ENCODE results near the gene STK17A.

STK17A gene

GRCh38 chr7:43602256-43602655 lies 19.3 kb downstream of the STK17A start:
- Histone ChIP-seq H3K4me1 (ENCODE audit: control insufficient read depth, insufficient read depth, low read length) (peaks cover 6% of the 10 kb centered on the region), H3K9me3 (ENCODE audit: control insufficient read depth, low read length) (no peaks in the 10 kb centered on the region), H3K36me3 (ENCODE audit: control insufficient read depth, insufficient read depth, low read length, severe bottlenecking) (peaks cover 42% of the 10 kb centered on the region), H3K27me3 (replicated peaks; ENCODE audit: control insufficient read depth, insufficient read depth, low read length) (no peaks in the 10 kb centered on the region), H3K4me3 (ENCODE audit: low read length) (no peak overlapping the region), H3K9ac (ENCODE audit: low read length) (no peak overlapping the region)
- no peak for DNase-seq (ENCODE audit: low read depth)

DNA sequence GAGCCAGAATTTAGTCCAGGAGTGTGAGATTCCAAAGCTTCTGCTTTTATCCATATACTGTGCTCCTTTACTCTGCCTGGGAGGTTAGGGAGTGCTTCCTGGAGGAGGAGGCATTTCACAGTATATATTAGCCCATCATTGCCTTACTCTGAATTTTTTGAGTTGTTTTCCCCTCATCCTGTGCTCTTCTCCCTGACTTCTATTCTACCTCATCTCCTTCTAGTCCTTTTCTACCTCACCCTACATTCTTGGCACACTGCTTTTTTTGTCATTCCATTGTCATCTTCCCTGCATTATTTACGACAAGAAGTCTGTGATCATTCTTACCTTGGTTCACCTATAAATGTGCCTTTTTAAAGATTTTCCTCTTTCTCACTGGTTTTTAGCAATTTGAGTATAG lies 21.3 kb downstream of the STK17A start:
- no peak for DNase-seq (ENCODE audit: low read depth)
- peaks cover 6% of the 10 kb centered on the region for H3K4me1 ChIP-seq (ENCODE audit: control insufficient read depth, insufficient read depth, low read length)
- H3K4me3 ChIP-seq (ENCODE audit: low read length), result no peak overlapping the region
- H3K9me3 ChIP-seq (ENCODE audit: control insufficient read depth, low read length), result no peaks in the 10 kb centered on the region
- H3K27me3 ChIP-seq (replicated peaks; ENCODE audit: control insufficient read depth, insufficient read depth, low read length), result no peaks in the 10 kb centered on the region
- H3K9ac ChIP-seq (ENCODE audit: low read length), result no peak overlapping the region
- H3K36me3 ChIP-seq (ENCODE audit: control insufficient read depth, insufficient read depth, low read length, severe bottlenecking), result peaks cover 32% of the 10 kb centered on the region

DNA sequence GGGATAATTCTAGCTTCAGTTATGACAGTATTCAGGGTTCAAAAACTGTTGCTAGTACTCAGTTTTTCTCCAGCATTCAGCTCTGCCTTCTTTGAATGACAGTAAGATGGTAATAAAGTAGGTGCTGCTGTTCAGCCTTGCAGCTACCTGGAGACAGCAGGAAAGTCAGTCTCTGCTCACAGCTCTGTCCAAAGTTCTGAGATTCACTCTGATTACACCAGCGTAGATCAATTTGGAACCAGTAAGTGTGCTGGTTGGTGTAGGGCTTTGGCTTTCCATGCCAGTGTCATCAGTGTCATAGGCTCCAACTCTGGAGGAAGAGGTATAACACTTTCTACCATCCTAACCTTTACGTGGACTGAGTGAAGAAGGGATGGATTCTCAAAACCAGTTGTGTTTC lies 26.2 kb downstream of the STK17A start:
- Histone ChIP-seq H3K4me3 (ENCODE audit: low read length) (no peak overlapping the region), H3K36me3 (ENCODE audit: control insufficient read depth, insufficient read depth, low read length, severe bottlenecking) (peaks cover 26% of the 10 kb centered on the region), H3K9me3 (ENCODE audit: control insufficient read depth, low read length) (no peaks in the 10 kb centered on the region), H3K27me3 (replicated peaks; ENCODE audit: control insufficient read depth, insufficient read depth, low read length) (no peaks in the 10 kb centered on the region), H3K4me1 (ENCODE audit: control insufficient read depth, insufficient read depth, low read length) (peaks cover 24% of the 10 kb centered on the region), H3K9ac (ENCODE audit: low read length) (no peak overlapping the region)
- DNase-seq (ENCODE audit: low read depth), result no peak

DNA sequence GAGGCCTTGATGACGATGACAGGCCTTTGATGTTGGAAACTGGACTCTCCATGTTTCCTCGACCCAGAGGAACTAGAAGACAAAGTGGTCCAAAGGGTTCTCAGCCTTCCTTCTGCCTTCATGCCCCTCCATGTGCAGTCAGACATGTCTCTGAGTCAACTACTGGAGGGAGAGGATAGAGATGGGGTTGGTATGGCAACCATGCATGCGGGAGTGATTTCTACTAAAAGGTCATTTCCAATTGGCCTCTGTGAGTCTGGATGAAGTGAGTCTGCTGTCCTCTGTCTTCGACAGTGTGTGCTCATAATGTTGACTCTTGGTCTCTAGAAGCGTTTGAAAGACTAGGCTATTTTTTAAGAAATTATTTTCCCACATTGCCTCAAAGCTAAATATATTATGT lies 29.2 kb downstream of the STK17A start:
- H3K9ac ChIP-seq (ENCODE audit: low read length), result peak overlapping the region; percentile 43
- H3K4me3 ChIP-seq (ENCODE audit: low read length), result peak overlapping the region; percentile 52
- no peaks in the 10 kb centered on the region for H3K9me3 ChIP-seq (ENCODE audit: control insufficient read depth, low read length)
- H3K27me3 ChIP-seq (replicated peaks; ENCODE audit: control insufficient read depth, insufficient read depth, low read length), result no peaks in the 10 kb centered on the region
- peaks cover 24% of the 10 kb centered on the region for H3K4me1 ChIP-seq (ENCODE audit: control insufficient read depth, insufficient read depth, low read length)
- DNase-seq (ENCODE audit: low read depth), result no peak
- H3K36me3 ChIP-seq (ENCODE audit: control insufficient read depth, insufficient read depth, low read length, severe bottlenecking), result peaks cover 35% of the 10 kb centered on the region

- peak; percentile 64 for DNase-seq (ENCODE audit: low read depth)
- H3K9ac ChIP-seq (ENCODE audit: low read length), result peak overlapping the region; percentile 43
- no peaks in the 10 kb centered on the region for H3K27me3 ChIP-seq (replicated peaks; ENCODE audit: control insufficient read depth, insufficient read depth, low read length)
- peaks cover 24% of the 10 kb centered on the region for H3K4me1 ChIP-seq (ENCODE audit: control insufficient read depth, insufficient read depth, low read length)
- H3K9me3 ChIP-seq (ENCODE audit: control insufficient read depth, low read length), result no peaks in the 10 kb centered on the region
- H3K4me3 ChIP-seq (ENCODE audit: low read length), result peak overlapping the region; percentile 52
- peaks cover 42% of the 10 kb centered on the region for H3K36me3 ChIP-seq (ENCODE audit: control insufficient read depth, insufficient read depth, low read length, severe bottlenecking)
Measured at GRCh38 chr7:43612599-43613589, 30.0 kb downstream of the STK17A start.

DNA sequence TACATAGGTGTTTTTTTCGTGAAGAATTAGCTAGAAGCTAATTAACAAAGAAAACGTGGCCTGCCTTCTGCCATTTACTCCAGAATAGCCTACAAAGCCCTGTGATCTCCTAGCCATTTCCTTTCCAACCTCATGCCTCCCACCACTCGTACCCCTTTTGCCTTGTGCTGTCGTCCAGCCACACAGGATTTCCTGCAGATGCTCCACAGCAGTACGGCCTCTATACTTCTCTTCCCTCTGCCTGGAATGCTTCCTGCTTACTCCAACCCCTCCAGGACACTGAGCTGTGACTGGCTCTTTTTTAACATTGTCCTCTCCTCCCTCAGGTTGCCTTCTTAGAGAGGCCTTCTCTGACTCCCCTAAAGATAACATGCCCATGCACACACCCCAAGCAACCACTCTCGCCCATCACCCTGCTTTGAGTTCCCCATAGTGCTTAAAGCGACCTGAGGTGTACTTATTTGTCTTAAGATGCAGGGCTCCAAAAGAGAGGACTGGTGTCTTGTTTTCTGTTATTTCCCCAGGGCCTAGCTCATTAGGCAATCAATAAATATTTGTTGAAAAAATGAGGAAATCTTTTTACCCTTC lies 32.7 kb downstream of the STK17A start:
- DNase-seq (ENCODE audit: low read depth), result no peak
- no peaks in the 10 kb centered on the region for H3K27me3 ChIP-seq (replicated peaks; ENCODE audit: control insufficient read depth, insufficient read depth, low read length)
- H3K4me3 ChIP-seq (ENCODE audit: low read length), result no peak overlapping the region
- H3K9ac ChIP-seq (ENCODE audit: low read length), result no peak overlapping the region
- H3K9me3 ChIP-seq (ENCODE audit: control insufficient read depth, low read length), result no peaks in the 10 kb centered on the region
- H3K4me1 ChIP-seq (ENCODE audit: control insufficient read depth, insufficient read depth, low read length), result peaks cover 38% of the 10 kb centered on the region
- peaks cover 34% of the 10 kb centered on the region for H3K36me3 ChIP-seq (ENCODE audit: control insufficient read depth, insufficient read depth, low read length, severe bottlenecking)

DNA sequence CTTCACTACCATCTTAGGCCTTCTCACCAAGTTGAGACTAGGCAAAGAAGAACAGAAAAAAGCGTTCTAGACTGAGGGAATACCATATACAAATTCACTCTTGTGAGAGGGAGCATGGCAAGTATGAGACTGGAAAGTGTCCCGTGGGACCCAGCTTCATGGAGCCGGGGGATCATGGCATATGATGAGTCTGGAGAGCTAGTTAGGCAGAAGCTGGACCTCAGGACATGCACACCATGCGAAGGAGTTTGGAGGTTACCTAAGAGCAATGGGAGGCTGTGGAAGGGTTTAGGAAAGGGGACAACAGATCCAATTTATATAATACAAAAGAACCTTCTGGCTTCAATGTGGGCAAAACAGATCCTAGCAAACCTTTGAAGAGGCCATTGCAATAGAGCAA lies 34.1 kb downstream of the STK17A start:
- no peak overlapping the region for H3K9ac ChIP-seq (ENCODE audit: low read length)

DNA sequence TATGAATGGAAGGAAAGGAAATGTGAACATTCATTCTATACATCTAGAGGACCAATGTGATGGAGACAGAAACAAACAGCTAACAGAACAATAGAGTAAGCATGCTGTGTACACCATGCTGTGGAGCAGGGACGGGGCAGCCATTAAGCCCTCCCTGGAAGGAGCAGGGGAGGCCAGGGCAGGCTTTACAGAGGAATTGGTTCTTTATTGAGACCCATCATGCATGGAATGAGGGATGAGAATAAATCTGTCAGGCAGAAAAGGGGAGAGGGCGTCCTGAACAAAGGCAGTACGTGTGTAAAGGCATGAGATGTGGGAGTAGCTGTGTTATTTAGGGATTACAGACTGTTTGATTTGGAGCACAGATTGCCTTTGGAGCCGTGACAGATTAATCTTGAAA lies 35.2 kb downstream of the STK17A start:
- Histone ChIP-seq H3K4me1 (ENCODE audit: control insufficient read depth, insufficient read depth, low read length) (peaks cover 23% of the 10 kb centered on the region), H3K36me3 (ENCODE audit: control insufficient read depth, insufficient read depth, low read length, severe bottlenecking) (peaks cover 37% of the 10 kb centered on the region)
- DNase-seq (ENCODE audit: low read depth), result no peak

More for the DNA sequence above, 34.1 kb downstream of the STK17A start:
- DNase-seq (ENCODE audit: low read depth), result no peak
- H3K4me3 ChIP-seq (ENCODE audit: low read length), result no peak overlapping the region
- H3K36me3 ChIP-seq (ENCODE audit: control insufficient read depth, insufficient read depth, low read length, severe bottlenecking), result peaks cover 32% of the 10 kb centered on the region
- H3K9me3 ChIP-seq (ENCODE audit: control insufficient read depth, low read length), result no peaks in the 10 kb centered on the region
- peaks cover 33% of the 10 kb centered on the region for H3K4me1 ChIP-seq (ENCODE audit: control insufficient read depth, insufficient read depth, low read length)
- no peaks in the 10 kb centered on the region for H3K27me3 ChIP-seq (replicated peaks; ENCODE audit: control insufficient read depth, insufficient read depth, low read length)

GRCh38 chr7:43619213-43620012 lies 36.5 kb downstream of the STK17A start:
- H3K4me1 ChIP-seq (ENCODE audit: control insufficient read depth, insufficient read depth, low read length), result peaks cover 26% of the 10 kb centered on the region
- no peak overlapping the region for H3K9ac ChIP-seq (ENCODE audit: low read length)
- DNase-seq (ENCODE audit: low read depth), result peak; percentile 33
- H3K9me3 ChIP-seq (ENCODE audit: control insufficient read depth, low read length), result no peaks in the 10 kb centered on the region
- peaks cover 48% of the 10 kb centered on the region for H3K36me3 ChIP-seq (ENCODE audit: control insufficient read depth, insufficient read depth, low read length, severe bottlenecking)
- H3K4me3 ChIP-seq (ENCODE audit: low read length), result no peak overlapping the region
- H3K27me3 ChIP-seq (replicated peaks; ENCODE audit: control insufficient read depth, insufficient read depth, low read length), result no peaks in the 10 kb centered on the region

More for the DNA sequence above, 35.2 kb downstream of the STK17A start:
- Histone ChIP-seq H3K4me3 (ENCODE audit: low read length) (no peak overlapping the region), H3K27me3 (replicated peaks; ENCODE audit: control insufficient read depth, insufficient read depth, low read length) (no peaks in the 10 kb centered on the region), H3K9ac (ENCODE audit: low read length) (no peak overlapping the region), H3K9me3 (ENCODE audit: control insufficient read depth, low read length) (no peaks in the 10 kb centered on the region)

GRCh38 chr7:43621729-43622448 lies 39.0 kb downstream of the STK17A start:
- peaks cover 66% of the 10 kb centered on the region for H3K36me3 ChIP-seq (ENCODE audit: control insufficient read depth, insufficient read depth, low read length, severe bottlenecking)
- no peaks in the 10 kb centered on the region for H3K9me3 ChIP-seq (ENCODE audit: control insufficient read depth, low read length)
- DNase-seq (ENCODE audit: low read depth), result peak; percentile 51
- H3K4me3 ChIP-seq (ENCODE audit: low read length), result no peak overlapping the region
- H3K27me3 ChIP-seq (replicated peaks; ENCODE audit: control insufficient read depth, insufficient read depth, low read length), result no peaks in the 10 kb centered on the region
- H3K9ac ChIP-seq (ENCODE audit: low read length), result no peak overlapping the region
- peaks cover 33% of the 10 kb centered on the region for H3K4me1 ChIP-seq (ENCODE audit: control insufficient read depth, insufficient read depth, low read length)
